Brain microvascular endothelial cell (primary cell): ENCODE data around the gene ZNF385B.

Experiments
- DNase-seq: peaks from one replicate; pipeline ENCODE4 v3.0.0-alpha.2; 2020
- H3K27ac ChIP-seq: fragments of 250-450 bp; sonication (Bioruptor Pico); 2 replicates; pipeline ENCODE4 v1.5.1; 2020; ENCODE audit warnings: mild to moderate bottlenecking, moderate library complexity
- H3K27me3 ChIP-seq: fragments of 250-450 bp; sonication (Bioruptor Pico); replicated peaks from 2 replicates; pipeline ENCODE4 v1.5.1; 2020; ENCODE audit warnings: mild to moderate bottlenecking
- H3K36me3 ChIP-seq: fragments of 250-450 bp; sonication (Bioruptor Pico); replicated peaks from 2 replicates; pipeline ENCODE4 v1.5.1; 2020; ENCODE audit warnings: mild to moderate bottlenecking
- H3K4me3 ChIP-seq: 2 replicates; pipeline ENCODE4 v1.5.1; 2011; ENCODE audit warnings: low read depth, mild to moderate bottlenecking, control low read depth, low read length, moderate library complexity
- CTCF ChIP-seq: IDR thresholded peaks from 2 replicates; pipeline ENCODE4 v1.5.1; 2011; ENCODE audit warnings: low read depth, mild to moderate bottlenecking, moderate library complexity, low read length, control low read depth, inconsistent platforms; ENCODE audit errors: missing control alignments
- in situ Hi-C: cut with HindIII; loops from 2 replicates; pipeline ENCODE4 v1.10.0; 2017; ENCODE audit warnings: low sequenced_read_pairs, low pct_ligation_motif_present

Gene ZNF385B

GRCh38 chr2:179613299-179613651 lies 248.1 kb downstream of the ZNF385B start:
- no peak for TF ChIP-seq CTCF
- no peaks in the 10 kb centered on the region for H3K36me3 ChIP-seq
- H3K27me3 ChIP-seq, result no peaks in the 10 kb centered on the region
- no peak overlapping the region for H3K27ac ChIP-seq
- no peak overlapping the region for H3K4me3 ChIP-seq
- DNase-seq, result no peak
- in situ Hi-C loops, result no loop called here

- peak; percentile 24 for DNase-seq
- Histone ChIP-seq H3K27ac (no peak overlapping the region), H3K27me3 (no peaks in the 10 kb centered on the region), H3K36me3 (no peaks in the 10 kb centered on the region), H3K4me3 (no peak overlapping the region)
- in situ Hi-C loops, result no loop called here
- TF ChIP-seq CTCF, result no peak
Observed at GRCh38 chr2:179612591-179613298, 248.7 kb downstream of the ZNF385B start.

- no peak for TF ChIP-seq CTCF
- H3K4me3 ChIP-seq, result no peak overlapping the region
- no peaks in the 10 kb centered on the region for H3K27me3 ChIP-seq
- no peak overlapping the region for H3K27ac ChIP-seq
- no peaks in the 10 kb centered on the region for H3K36me3 ChIP-seq
- in situ Hi-C loops, result no loop called here
- DNase-seq, result no peak
Observed at GRCh38 chr2:179612108-179612507, 249.3 kb downstream of the ZNF385B start.

- H3K27me3 ChIP-seq, result no peaks in the 10 kb centered on the region
- no peak for DNase-seq
- no peaks in the 10 kb centered on the region for H3K36me3 ChIP-seq
- H3K4me3 ChIP-seq, result no peak overlapping the region
- in situ Hi-C loops, result no loop called here
- no peak overlapping the region for H3K27ac ChIP-seq
- no peak for TF ChIP-seq CTCF
Observed at GRCh38 chr2:179606141-179606540, 255.3 kb downstream of the ZNF385B start.

GRCh38 chr2:179605341-179605740 lies 256.1 kb downstream of the ZNF385B start:
- H3K36me3 ChIP-seq, result no peaks in the 10 kb centered on the region
- no peaks in the 10 kb centered on the region for H3K27me3 ChIP-seq
- H3K27ac ChIP-seq, result no peak overlapping the region
- no peak for DNase-seq
- in situ Hi-C loops, result no loop called here
- no peak for TF ChIP-seq CTCF
- no peak overlapping the region for H3K4me3 ChIP-seq

GRCh38 chr2:179604598-179604997 lies 256.8 kb downstream of the ZNF385B start:
- in situ Hi-C loops, result no loop called here
- no peak for DNase-seq
- Histone ChIP-seq H3K27me3 (no peaks in the 10 kb centered on the region), H3K36me3 (no peaks in the 10 kb centered on the region), H3K27ac (no peak overlapping the region), H3K4me3 (no peak overlapping the region)
- TF ChIP-seq CTCF, result no peak
